Transverse colon (tissue), 4 donors: ENCODE measurements around the gene EIF3B. TPM values are rescaled to one million over a fixed set of nuclear protein-coding genes. Genes with fewer than 3 reads are reported as not detected.
"Not testable (repeated sequence)": the region's sequence is repeated elsewhere in the genome, so short reads cannot be mapped to it uniquely, and the experiment has no call there.

Source experiments
- DNase-seq: peaks from one replicate; pipeline ENCODE4 v3.0.0-alpha.2; 2019
- H3K27ac ChIP-seq, 4 donors: fragments of 200-600 bp; sonication (generic); 2 replicates each; pipeline ENCODE4 v1.5.1; 2016 to 2018; ENCODE audit warnings: inconsistent platforms in 4 of 4
- H3K27me3 ChIP-seq: fragments of 200-600 bp; sonication (generic); 2 replicates; pipeline ENCODE4 v1.5.1; 2017; ENCODE audit warnings: inconsistent platforms
- H3K36me3 ChIP-seq, 4 donors: fragments of 200-600 bp; sonication (generic); 2 replicates each; pipeline ENCODE4 v1.5.1; 2017 to 2019; ENCODE audit warnings: inconsistent platforms in 4 of 4
- H3K4me1 ChIP-seq, 4 donors: fragments of 200-600 bp; sonication (generic); 2 replicates each; pipeline ENCODE4 v1.5.1; 2017 to 2020; ENCODE audit warnings: inconsistent platforms in 4 of 4
- H3K4me3 ChIP-seq, 4 donors: fragments of 200-600 bp; sonication (generic); 1 replicate in 1 of 4; 2 replicates in 3 of 4; pipeline versions ENCODE4 v1.5.1 to v1.6.1; 2017 to 2019; ENCODE audit warnings: inconsistent platforms in 4 of 4
- H3K9me3 ChIP-seq, 2 donors: fragments of 200-600 bp; sonication (generic); 2 replicates each; pipeline ENCODE4 v1.5.1; 2017 to 2019; ENCODE audit warnings: inconsistent platforms in 2 of 2
- CTCF ChIP-seq, 5 experiments: fragments of 200-600 bp in 3 of 5; fragments of 450-650 bp in 2 of 5; sonication (generic) in 3 of 5; IDR thresholded peaks; 1 replicate in 2 of 5; 2 replicates in 3 of 5; pipeline ENCODE4 v1.5.1; 2016 to 2017; ENCODE audit warnings: antibody characterized with exemption in 5 of 5, inconsistent platforms in 3 of 5, mild to moderate bottlenecking in 2 of 5, moderate library complexity in 1 of 5
- EP300 ChIP-seq: sonication (generic); formaldehyde crosslinking; IDR thresholded peaks from one replicate; pipeline ENCODE4 v1.6.1; 2017; ENCODE audit warnings: antibody characterized with exemption, low read depth
- POLR2A ChIP-seq: fragments of 450-650 bp; IDR thresholded peaks from one replicate; pipeline ENCODE4 v1.6.1; 2016; ENCODE audit warnings: antibody characterized with exemption, mild to moderate bottlenecking, moderate library complexity
- POLR2AphosphoS5 ChIP-seq, 3 donors: sonication (generic); formaldehyde crosslinking; IDR thresholded peaks; one replicate each; pipeline ENCODE4 v1.6.1; 2016; ENCODE audit warnings: antibody characterized with exemption in 3 of 3
- WGBS, 2 donors: methylation state at CpG; one replicate each; pipeline ENCODE4 v1.1.5; 2018; ENCODE audit warnings: low coverage in 1 of 2; 5-methylcytosine and 5-hydroxymethylcytosine counted together
- in situ Hi-C, 4 donors: fragments of 200-750 bp; cut with MboI; loops; one replicate each; pipeline versions ENCODE4 v1.15.0 to v1.15.1; 2017; ENCODE audit warnings: low sequenced_read_pairs in 3 of 4, low pct_ligation_motif_present in 1 of 4, low pct_unique_long_range_greater_than_20kb in 1 of 4
- intact Hi-C: fragments of 100-400 bp; cut with DNase I; formaldehyde crosslinking; loops from one replicate; pipeline ENCODE4 v1.15.1; 2023; ENCODE audit warnings: low total_unique reads
- total RNA-seq, 4 donors: library from RNA; depleted of rRNA; stranded (reverse); fragments of >200 nt; gene quantifications; one replicate each; pipeline ENCODE4 v1.1.0, GENCODE V29; 2016

EIF3B gene
- total RNA-seq, 4 donors from 2014 or later: 75.4 to 201 (median 90.6) TPM

DNA sequence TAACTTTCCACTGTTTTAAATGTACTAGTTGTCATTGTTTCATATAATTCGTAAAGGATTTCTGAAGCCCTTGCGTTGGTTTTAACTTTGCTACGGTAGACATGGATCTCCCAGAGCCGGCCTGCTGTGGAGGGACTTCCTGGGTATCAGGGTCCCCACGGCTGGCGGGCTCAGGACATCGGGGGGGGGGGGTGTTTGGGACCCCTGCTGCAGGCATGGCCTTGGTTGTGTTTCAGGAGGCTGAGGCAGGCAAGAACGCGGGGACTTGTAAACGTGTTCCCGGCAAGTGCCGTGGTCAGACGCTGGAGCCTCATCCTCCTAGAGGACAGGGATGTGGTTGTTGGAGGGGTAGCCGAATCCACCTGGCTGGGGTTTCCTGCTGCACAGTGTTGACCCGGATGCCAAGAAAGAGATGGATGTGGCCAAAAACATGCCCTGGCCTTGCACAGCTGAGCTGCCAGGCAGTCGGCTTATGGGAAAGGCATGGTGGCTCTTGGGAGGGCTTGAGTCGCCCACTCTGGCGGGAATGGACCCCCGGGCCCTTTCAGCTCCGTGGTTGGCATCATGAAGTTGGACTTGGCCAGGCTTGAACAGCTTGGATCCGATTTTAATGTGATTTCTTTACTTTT is 27.4 kb downstream of the EIF3B start:
- TF ChIP-seq POLR2AphosphoS5 (IDR thresholded peaks at IDR 0.05): no peak
- TF ChIP-seq CTCF (IDR thresholded peaks at IDR 0.05): no peak
- no peak for TF ChIP-seq EP300
- TF ChIP-seq POLR2A: no peak
- 87 to 100% methylated on average over 1 to 21 of the region's 21 CpGs for WGBS, 2 donors
- peaks cover 0 to 32% (median 10%) of the 10 kb centered on the region in 4 donors for H3K36me3 ChIP-seq
- no peaks in the 10 kb centered on the region for H3K27me3 ChIP-seq
- in situ Hi-C loops: no loop called here
- intact Hi-C loops: no loop called here
- H3K9me3 ChIP-seq: no peaks in the 10 kb centered on the region
- DNase-seq: no peak
- H3K4me3 ChIP-seq: no peak overlapping the region
- no peak overlapping the region for H3K27ac ChIP-seq
- H3K4me1 ChIP-seq: no peaks in the 10 kb centered on the region

GRCh38 chr7:2383543-2384274 is 29.1 kb downstream of the EIF3B start:
- H3K36me3 ChIP-seq: peaks cover 0 to 30% (median 9%) of the 10 kb centered on the region in 4 donors
- WGBS, 2 donors: 80 to 90% methylated on average over 1 to 28 of the region's 29 CpGs
- in situ Hi-C loops: no loop called here

GRCh38 chr7:2384354-2385243 is 30.0 kb downstream of the EIF3B start:
- Histone ChIP-seq H3K36me3 (peaks cover 0 to 23% (median 6%) of the 10 kb centered on the region in 4 donors), H3K9me3 (no peaks in the 10 kb centered on the region), H3K4me1 (no peaks in the 10 kb centered on the region), H3K27ac (no peak overlapping the region), H3K4me3 (no peak overlapping the region), H3K27me3 (no peaks in the 10 kb centered on the region)
- intact Hi-C loops: no loop called here
- in situ Hi-C loops: no loop called here
- TF ChIP-seq CTCF (IDR thresholded peaks at IDR 0.05) (no peak), EP300 (no peak), POLR2AphosphoS5 (IDR thresholded peaks at IDR 0.05) (no peak), POLR2A (no peak)
- WGBS, 2 donors: 89% methylated on average over 12 of the region's 19 CpGs; no CpG with 5 or more reads in 1 of the 2 donors
- DNase-seq: no peak

More at GRCh38 chr7:2383543-2384274, 29.1 kb downstream of the EIF3B start:
- intact Hi-C loops: no loop called here
- Histone ChIP-seq H3K27me3 (no peaks in the 10 kb centered on the region), H3K9me3 (no peaks in the 10 kb centered on the region), H3K27ac (no peak overlapping the region), H3K4me1 (no peaks in the 10 kb centered on the region), H3K4me3 (no peak overlapping the region)
- DNase-seq: no peak
- TF ChIP-seq EP300 (no peak), POLR2AphosphoS5 (IDR thresholded peaks at IDR 0.05) (no peak), POLR2A (no peak), CTCF (IDR thresholded peaks at IDR 0.05) (no peak)

- H3K9me3 ChIP-seq, DNase-seq, in situ Hi-C loops, H3K27ac ChIP-seq, intact Hi-C loops, H3K36me3 ChIP-seq, H3K27me3 ChIP-seq, H3K4me3 ChIP-seq, H3K4me1 ChIP-seq: not testable (repeated sequence)
- 92% methylated on average over 9 of the region's 9 CpGs; no CpG with 5 or more reads in 1 of the 2 donors for WGBS, 2 donors
These were observed 31.5 kb downstream of the EIF3B start for GRCh38 chr7:2386122-2386521.
